GM20431 (cell line): ENCODE data around the gene DICER1.
"Not testable (repeated sequence)": the region's sequence is repeated elsewhere in the genome, so short reads cannot be mapped to it uniquely, and the experiment has no call there.

ENCODE experiments used
- in situ Hi-C: fragments of 300-500 bp; cut with MseI, MboI; formaldehyde crosslinking; loops from one replicate; pipeline ENCODE4 v1.15.0; 2020; ENCODE audit warnings: low sequenced_read_pairs; ENCODE audit not compliant: unreplicated experiment

The DICER1 gene

GRCh38 chr14:95150910-95151309, 6.4 kb downstream of the DICER1 start:
- in situ Hi-C loops, result no loop called here

GRCh38 chr14:95149441-95149840, 7.9 kb downstream of the DICER1 start:
- in situ Hi-C loops, result no loop called here

- in situ Hi-C loops, result no loop called here
These were observed 9.7 kb downstream of the DICER1 start for GRCh38 chr14:95147597-95147996.

- in situ Hi-C loops, result no loop called here
These were observed 11.1 kb downstream of the DICER1 start for GRCh38 chr14:95146079-95146771.

GRCh38 chr14:95144849-95145248, 12.5 kb downstream of the DICER1 start:
- in situ Hi-C loops, result no loop called here

- in situ Hi-C loops, result no loop called here
These were observed 13.3 kb downstream of the DICER1 start for GRCh38 chr14:95143808-95144620.

GRCh38 chr14:95142208-95142607, 15.1 kb downstream of the DICER1 start:
- in situ Hi-C loops, result no loop called here

GRCh38 chr14:95141684-95142083, 15.6 kb downstream of the DICER1 start:
- in situ Hi-C loops, result no loop called here

- in situ Hi-C loops, result no loop called here
These were observed 17.1 kb downstream of the DICER1 start for GRCh38 chr14:95140060-95140858.

GRCh38 chr14:95138876-95139275, 18.5 kb downstream of the DICER1 start:
- in situ Hi-C loops, result no loop called here

- in situ Hi-C loops, result not testable (repeated sequence)
These were observed 18.9 kb downstream of the DICER1 start for GRCh38 chr14:95138455-95138854.

- in situ Hi-C loops, result no loop called here
These were observed 19.5 kb downstream of the DICER1 start for GRCh38 chr14:95137804-95138167.

- in situ Hi-C loops, result no loop called here
These were observed 20.0 kb downstream of the DICER1 start for GRCh38 chr14:95137164-95137803.

- in situ Hi-C loops, result no loop called here
These were observed 20.7 kb downstream of the DICER1 start for GRCh38 chr14:95136631-95137030.

- in situ Hi-C loops, result no loop called here
These were observed 22.9 kb downstream of the DICER1 start for GRCh38 chr14:95134304-95134933.

- in situ Hi-C loops, result no loop called here
These were observed 24.0 kb downstream of the DICER1 start for GRCh38 chr14:95133282-95133681.

GRCh38 chr14:95132760-95133159, 24.6 kb downstream of the DICER1 start:
- in situ Hi-C loops, result no loop called here

GRCh38 chr14:95130549-95130948, 26.8 kb downstream of the DICER1 start:
- in situ Hi-C loops, result no loop called here

- in situ Hi-C loops, result no loop called here
These were observed 29.2 kb downstream of the DICER1 start for GRCh38 chr14:95128140-95128539.

GRCh38 chr14:95127531-95127911, 29.8 kb downstream of the DICER1 start:
- in situ Hi-C loops, result no loop called here
